ENCODE data around the gene PCYT1A.
A peak's percentile ranks its signal among the peaks of the same experiment; 100 is the strongest.

Gene PCYT1A

GRCh38 chr3:196287090-196287439 is 461 bp downstream of the PCYT1A start:
- Histone ChIP-seq H3K4me2 (ENCODE audit: low read depth, low read length) (peak overlapping the region; percentile 88), H3K9me2 (replicated peaks; ENCODE audit: insufficient read depth, low read length) (no peaks in the 10 kb centered on the region), H3K9ac (ENCODE audit: low read length) (peak overlapping the region; percentile 84), H3K9me3 (replicated peaks; ENCODE audit: insufficient read depth, low read length) (no peaks in the 10 kb centered on the region), H3K36me3 (replicated peaks; ENCODE audit: insufficient read depth, low read length) (no peaks in the 10 kb centered on the region), H3K4me1 (ENCODE audit: low read length) (0 out of 2 replicates have a peak, but pooled peaks cover 9% of the 10 kb centered on the region), H3K27ac (ENCODE audit: low read length) (peak overlapping the region; percentile 64), H4K20me1 (ENCODE audit: insufficient read depth, low read length) (no peaks in the 10 kb centered on the region), H3K4me3 (ENCODE audit: low read length) (peak overlapping the region; percentile 83), H3F3A (ENCODE audit: insufficient read depth, low read length) (peaks cover 10% of the 10 kb centered on the region), H2AFZ (ENCODE audit: low read length) (peak overlapping the region; percentile 91), H3K27me3 (replicated peaks; ENCODE audit: insufficient read depth, low read length) (no peaks in the 10 kb centered on the region), H3K79me2 (ENCODE audit: low read length) (peaks cover 54% of the 10 kb centered on the region)
- TF ChIP-seq CTCF (IDR thresholded peaks at IDR 0.05; ENCODE audit: low read length) (peak; percentile 6; the same call in 1 of the 2 replicates), EZH2 (optimal IDR thresholded peaks at IDR 0.05; ENCODE audit: low read depth, low read length) (no peak)
- DNase-seq, result peak; percentile 34

DNA sequence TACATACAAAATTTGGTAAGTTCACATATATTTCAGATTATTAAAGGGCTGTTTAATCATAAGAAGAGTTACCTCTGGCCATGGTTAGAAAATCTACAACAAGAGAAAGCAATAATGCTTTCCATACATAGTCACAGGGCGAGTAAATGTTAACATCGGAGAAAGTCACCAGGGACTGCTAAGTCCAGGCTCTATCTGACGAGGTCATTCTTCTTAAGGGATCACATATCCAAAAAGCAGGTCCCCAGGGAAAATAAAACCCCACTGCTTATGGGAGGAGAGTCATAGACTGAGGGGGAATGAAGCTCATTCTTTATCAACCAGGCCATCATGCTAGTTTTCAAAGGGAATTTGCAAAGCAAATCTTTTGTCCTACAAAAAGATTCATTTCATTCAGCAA is 3.1 kb downstream of the PCYT1A start:
- no peaks in the 10 kb centered on the region for H3K36me3 ChIP-seq (replicated peaks; ENCODE audit: insufficient read depth, low read length)
- no peaks in the 10 kb centered on the region for H3K27me3 ChIP-seq (replicated peaks; ENCODE audit: insufficient read depth, low read length)
- peaks cover 75% of the 10 kb centered on the region for H3K79me2 ChIP-seq (ENCODE audit: low read length)
- H3K9ac ChIP-seq (ENCODE audit: low read length), result no peak overlapping the region
- peaks cover 20% of the 10 kb centered on the region for H3F3A ChIP-seq (ENCODE audit: insufficient read depth, low read length)
- no peaks in the 10 kb centered on the region for H3K9me2 ChIP-seq (replicated peaks; ENCODE audit: insufficient read depth, low read length)
- H3K9me3 ChIP-seq (replicated peaks; ENCODE audit: insufficient read depth, low read length), result no peaks in the 10 kb centered on the region
- TF ChIP-seq EZH2 (optimal IDR thresholded peaks at IDR 0.05; ENCODE audit: low read depth, low read length), result no peak
- TF ChIP-seq CTCF (IDR thresholded peaks at IDR 0.05; ENCODE audit: low read length), result no peak
- TF ChIP-seq EZH2phosphoT487 (IDR thresholded peaks at IDR 0.05; ENCODE audit: low read length), result no peak
- no peak overlapping the region for H3K27ac ChIP-seq (ENCODE audit: low read length)
- no peak overlapping the region for H3K4me3 ChIP-seq (ENCODE audit: low read length)
- peaks cover 3% of the 10 kb centered on the region; the same call in 1 of the 2 replicates for H4K20me1 ChIP-seq (ENCODE audit: insufficient read depth, low read length)
- no peak overlapping the region for H2AFZ ChIP-seq (ENCODE audit: low read length)
- no peak overlapping the region for H3K4me2 ChIP-seq (ENCODE audit: low read depth, low read length)
- no peak for DNase-seq
- H3K4me1 ChIP-seq (ENCODE audit: low read length), result peaks cover 27% of the 10 kb centered on the region

DNA sequence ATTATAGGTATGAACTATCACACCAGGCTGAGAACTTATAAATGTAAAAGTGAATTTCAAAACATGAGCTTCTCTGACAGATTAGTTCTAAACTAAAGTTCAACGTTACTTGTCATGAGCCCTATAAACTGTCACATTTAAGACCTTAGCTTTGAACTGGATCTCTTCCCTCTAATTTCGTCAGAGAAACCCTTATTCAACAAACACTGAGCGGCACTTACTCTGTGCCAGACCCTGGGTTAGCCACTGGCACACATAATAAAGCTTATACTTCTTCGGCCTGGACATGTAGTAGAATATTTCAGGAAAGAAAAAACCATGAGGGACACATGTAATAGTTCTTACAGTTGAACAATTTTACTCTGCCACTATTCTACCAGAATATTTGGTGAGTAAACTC is 5.6 kb downstream of the PCYT1A start:
- H3K9me2 ChIP-seq (replicated peaks; ENCODE audit: insufficient read depth, low read length), result no peaks in the 10 kb centered on the region
- H3K4me3 ChIP-seq (ENCODE audit: low read length), result no peak overlapping the region
- H3K27me3 ChIP-seq (replicated peaks; ENCODE audit: insufficient read depth, low read length), result no peaks in the 10 kb centered on the region
- peaks cover 29% of the 10 kb centered on the region for H3K4me1 ChIP-seq (ENCODE audit: low read length)
- H3K36me3 ChIP-seq (replicated peaks; ENCODE audit: insufficient read depth, low read length), result no peaks in the 10 kb centered on the region
- H3K9ac ChIP-seq (ENCODE audit: low read length), result no peak overlapping the region
- TF ChIP-seq EZH2 (optimal IDR thresholded peaks at IDR 0.05; ENCODE audit: low read depth, low read length), result no peak
- TF ChIP-seq EZH2phosphoT487 (IDR thresholded peaks at IDR 0.05; ENCODE audit: low read length), result no peak
- no peak for TF ChIP-seq CTCF (IDR thresholded peaks at IDR 0.05; ENCODE audit: low read length)
- H3K4me2 ChIP-seq (ENCODE audit: low read depth, low read length), result no peak overlapping the region
- peaks cover 3% of the 10 kb centered on the region; the same call in 1 of the 2 replicates for H4K20me1 ChIP-seq (ENCODE audit: insufficient read depth, low read length)
- peaks cover 12% of the 10 kb centered on the region for H3F3A ChIP-seq (ENCODE audit: insufficient read depth, low read length)
- H3K9me3 ChIP-seq (replicated peaks; ENCODE audit: insufficient read depth, low read length), result no peaks in the 10 kb centered on the region
- DNase-seq, result no peak
- peaks cover 91% of the 10 kb centered on the region for H3K79me2 ChIP-seq (ENCODE audit: low read length)
- H3K27ac ChIP-seq (ENCODE audit: low read length), result no peak overlapping the region
- H2AFZ ChIP-seq (ENCODE audit: low read length), result no peak overlapping the region

Measured in MM.1S (cell line).